HEK293T (cell line): Measurements from ENCODE around the gene RHOD.

Experiments used
- BHLHE40 ChIP-seq: fragments of 450-650 bp; IDR thresholded peaks from 2 replicates; pipeline ENCODE4 v1.6.1; 2016; ENCODE audit warnings: mild to moderate bottlenecking, moderate library complexity, borderline replicate concordance
- FOXK2 ChIP-seq: fragments of 450-650 bp; IDR thresholded peaks from 2 replicates; pipeline ENCODE4 v1.6.1; 2016; ENCODE audit warnings: mild to moderate bottlenecking
- SP1 ChIP-seq: fragments of 450-650 bp; IDR thresholded peaks from 2 replicates; pipeline ENCODE4 v1.6.1; 2017

DNA sequence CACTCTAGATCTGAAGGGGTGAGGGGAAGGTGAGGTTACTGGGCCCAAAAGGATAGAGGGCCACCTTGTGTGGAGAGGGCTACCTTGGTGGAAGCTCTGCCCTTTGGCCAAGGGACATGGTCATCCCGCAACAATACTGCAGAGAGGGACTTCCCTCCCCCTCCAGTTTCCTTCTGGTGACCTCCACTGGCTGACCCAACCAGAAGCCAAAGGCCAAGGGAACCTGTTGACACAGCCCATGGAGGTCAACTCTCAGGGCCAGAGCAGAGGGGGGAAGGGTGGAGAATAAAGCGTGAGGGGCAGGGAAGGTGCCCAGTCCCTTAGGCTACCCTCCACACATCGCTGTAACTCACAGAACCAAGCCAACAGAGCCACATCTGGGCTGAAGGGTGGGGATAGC is 15.0 kb upstream of the RHOD start:
- TF ChIP-seq FOXK2 (no peak), BHLHE40 (no peak), SP1 (no peak)
